ENCODE results near the gene NCR2.

DNA sequence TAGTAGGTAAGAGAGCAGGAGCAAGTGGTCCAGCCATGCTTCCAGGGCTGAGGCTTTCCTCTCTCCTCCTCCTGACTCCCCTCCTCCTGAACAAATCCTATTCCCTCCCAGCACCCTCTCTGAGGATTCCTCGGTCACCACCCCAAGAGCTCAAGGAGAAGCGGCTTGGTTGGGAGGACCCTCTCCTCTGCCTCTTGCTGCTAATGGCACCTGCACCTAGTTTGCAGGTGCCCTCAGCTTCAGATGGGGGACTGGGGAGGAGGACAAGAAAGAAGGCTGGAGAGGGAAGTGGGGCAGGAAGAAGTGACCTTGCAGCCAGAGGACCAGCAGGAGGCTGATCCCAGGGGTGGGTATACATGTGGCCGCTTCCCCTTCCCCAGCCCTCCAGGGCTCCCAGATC is 17.5 kb downstream of the NCR2 start:
- no peak for TF ChIP-seq POLR2A (IDR thresholded peaks at IDR 0.05)
- TF ChIP-seq, protein P1, sequence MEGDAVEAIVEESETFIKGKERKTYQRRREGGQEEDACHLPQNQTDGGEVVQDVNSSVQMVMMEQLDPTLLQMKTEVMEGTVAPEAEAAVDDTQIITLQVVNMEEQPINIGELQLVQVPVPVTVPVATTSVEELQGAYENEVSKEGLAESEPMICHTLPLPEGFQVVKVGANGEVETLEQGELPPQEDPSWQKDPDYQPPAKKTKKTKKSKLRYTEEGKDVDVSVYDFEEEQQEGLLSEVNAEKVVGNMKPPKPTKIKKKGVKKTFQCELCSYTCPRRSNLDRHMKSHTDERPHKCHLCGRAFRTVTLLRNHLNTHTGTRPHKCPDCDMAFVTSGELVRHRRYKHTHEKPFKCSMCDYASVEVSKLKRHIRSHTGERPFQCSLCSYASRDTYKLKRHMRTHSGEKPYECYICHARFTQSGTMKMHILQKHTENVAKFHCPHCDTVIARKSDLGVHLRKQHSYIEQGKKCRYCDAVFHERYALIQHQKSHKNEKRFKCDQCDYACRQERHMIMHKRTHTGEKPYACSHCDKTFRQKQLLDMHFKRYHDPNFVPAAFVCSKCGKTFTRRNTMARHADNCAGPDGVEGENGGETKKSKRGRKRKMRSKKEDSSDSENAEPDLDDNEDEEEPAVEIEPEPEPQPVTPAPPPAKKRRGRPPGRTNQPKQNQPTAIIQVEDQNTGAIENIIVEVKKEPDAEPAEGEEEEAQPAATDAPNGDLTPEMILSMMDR (IDR thresholded peaks at IDR 0.05): no peak

Measured in esophagus squamous epithelium (tissue), 4 donors.